Measurements from ENCODE around the gene DYSF.
"Not testable (repeated sequence)": the region's sequence is repeated elsewhere in the genome, so short reads cannot be mapped to it uniquely, and the experiment has no call there.

The DYSF gene

GRCh38 chr2:71620116-71620515, 166.8 kb downstream of the DYSF start:
- DNase-seq, result no peak

- DNase-seq, result no peak
These were observed 167.5 kb downstream of the DYSF start for GRCh38 chr2:71620851-71621251.

- DNase-seq, result no peak
These were observed 175.9 kb downstream of the DYSF start for GRCh38 chr2:71629273-71629672.

GRCh38 chr2:71629771-71630453, 176.6 kb downstream of the DYSF start:
- DNase-seq, result no peak

GRCh38 chr2:71630454-71631328, 177.3 kb downstream of the DYSF start:
- DNase-seq, result no peak

GRCh38 chr2:71631411-71631931, 178.1 kb downstream of the DYSF start:
- no peak for DNase-seq

GRCh38 chr2:71633086-71633485, 179.7 kb downstream of the DYSF start:
- no peak for DNase-seq

- no peak for DNase-seq
These were observed 181.2 kb downstream of the DYSF start for GRCh38 chr2:71634567-71634966.

- no peak for DNase-seq
These were observed 182.4 kb downstream of the DYSF start for GRCh38 chr2:71635798-71636197.

GRCh38 chr2:71637168-71637567, 183.8 kb downstream of the DYSF start:
- no peak for DNase-seq

GRCh38 chr2:71637736-71638135, 184.4 kb downstream of the DYSF start:
- no peak for DNase-seq

- DNase-seq, result no peak
These were observed 186.4 kb downstream of the DYSF start for GRCh38 chr2:71639735-71640134.

- DNase-seq, result no peak
These were observed 187.1 kb downstream of the DYSF start for GRCh38 chr2:71640489-71640888.

- DNase-seq, result no peak
These were observed 190.5 kb downstream of the DYSF start for GRCh38 chr2:71643674-71644357.

- DNase-seq, result no peak
These were observed 192.7 kb downstream of the DYSF start for GRCh38 chr2:71646028-71646427.

GRCh38 chr2:71647356-71647755, 194.0 kb downstream of the DYSF start:
- DNase-seq, result no peak

- DNase-seq, result no peak
These were observed 202.1 kb downstream of the DYSF start for GRCh38 chr2:71655498-71655897.

- not testable (repeated sequence) for DNase-seq
These were observed 204.9 kb downstream of the DYSF start for GRCh38 chr2:71658256-71658655.

GRCh38 chr2:71658771-71659170, 205.4 kb downstream of the DYSF start:
- no peak for DNase-seq

- DNase-seq, result no peak
These were observed 206.6 kb downstream of the DYSF start for GRCh38 chr2:71659868-71660518.

- DNase-seq, result no peak
These were observed 208.4 kb downstream of the DYSF start for GRCh38 chr2:71661782-71662181.

- DNase-seq, result no peak
These were observed 209.5 kb downstream of the DYSF start for GRCh38 chr2:71662665-71663394.
